Heart left ventricle (tissue), 13 donors: ENCODE measurements around the gene COL27A1.

Experiments used
- CTCF ChIP-seq, 12 donors: fragments of 200-600 bp; sonication (generic) in 4 of 12; IDR thresholded peaks; one replicate each; pipeline versions ENCODE4 v1.5.0 to v1.8.0; 2018 to 2022; ENCODE audit warnings: antibody characterized with exemption in 12 of 12, mild to moderate bottlenecking in 5 of 12
- POLR2A ChIP-seq, 2 donors: fragments of 450-650 bp; IDR thresholded peaks; one replicate each; pipeline ENCODE4 v1.6.1; 2017; ENCODE audit warnings: antibody characterized with exemption in 2 of 2, mild to moderate bottlenecking in 2 of 2, moderate library complexity in 2 of 2
- donor health status: ischemic (EF 13 %, LVEDD 7.1; RV severe dilation, severe dysfunction).
- donor health status: DM: no; HTN: yes; CAD: no.
- donor health status: DM: no; HTN: no; CAD: no.
- donor health status: ischemic (EF 25% LVEDD 6.9; RV normal size, moderate dysfunction).
- donor health status: ischemic (EF 25% LVEDD 5.7; RV mildly dilated, moderate dysfunction).
- donor health status: ischemic (EF 35%, LVEDD 5.7; RV mildly dilated, moderate dysfunction).
- donor health status: nonischemic (EF 11% LVEDD 7.7; RV severe dilation, severe dysfunction).
- donor health status: DM: yes; HTN: yes; CAD: no.
- donor health status: PGD.
- donor health status: ischemic (EF 29% LVEDD 5.4; RV normal size, mild dysfunction).
- donor health status: nonischemic (EF 23%, LVEDD 6.1; RV moderate dilation, normal function).

GRCh38 chr9:114336699-114337395 is 181.5 kb downstream of the COL27A1 start:
- TF ChIP-seq CTCF (IDR thresholded peaks at IDR 0.05) (no peak), POLR2A (IDR thresholded peaks at IDR 0.05) (no peak)
